NCI-H1417 treated with DMSO at 0.1 percent for 48 hours (cell line): ENCODE data around the gene CD63.

Source experiments
- DNase-seq: peaks from one replicate; lab custom pipeline; 2025; lab: John Stamatoyannopoulos, UW

CD63 gene

GRCh38 chr12:55739025-55739378 lies 10.2 kb upstream of the CD63 start:
- no peak for DNase-seq

- DNase-seq = peak; percentile 46
These were observed 9.6 kb upstream of the CD63 start for GRCh38 chr12:55738123-55739024.

- DNase-seq = no peak
These were observed 8.8 kb upstream of the CD63 start for GRCh38 chr12:55737581-55738122.

GRCh38 chr12:55736780-55737580 lies 8.2 kb upstream of the CD63 start:
- no peak for DNase-seq

GRCh38 chr12:55736076-55736475 lies 7.3 kb upstream of the CD63 start:
- no peak for DNase-seq

- no peak for DNase-seq
These were observed 5.8 kb upstream of the CD63 start for GRCh38 chr12:55734595-55734994.

GRCh38 chr12:55733858-55734257 lies 5.0 kb upstream of the CD63 start:
- no peak for DNase-seq

- no peak for DNase-seq
These were observed 4.3 kb upstream of the CD63 start for GRCh38 chr12:55733021-55733555.

GRCh38 chr12:55732288-55732687 lies 3.5 kb upstream of the CD63 start:
- DNase-seq = no peak

- no peak for DNase-seq
These were observed 1.3 kb upstream of the CD63 start for GRCh38 chr12:55729819-55730818.

- no peak for DNase-seq
These were observed 447 bp downstream of the CD63 start for GRCh38 chr12:55728186-55728938.

- no peak for DNase-seq
These were observed 1.1 kb downstream of the CD63 start for GRCh38 chr12:55727643-55728185.

GRCh38 chr12:55726971-55727370 lies 1.8 kb downstream of the CD63 start:
- no peak for DNase-seq

- no peak for DNase-seq
These were observed 3.3 kb downstream of the CD63 start for GRCh38 chr12:55725556-55725955.

- DNase-seq = no peak
These were observed 3.9 kb downstream of the CD63 start for GRCh38 chr12:55724940-55725309.

- DNase-seq = no peak
These were observed 4.4 kb downstream of the CD63 start for GRCh38 chr12:55724226-55724939.

GRCh38 chr12:55723516-55724225 lies 5.1 kb downstream of the CD63 start:
- DNase-seq = no peak

- no peak for DNase-seq
These were observed 5.9 kb downstream of the CD63 start for GRCh38 chr12:55722948-55723347.

- no peak for DNase-seq
These were observed 7.1 kb downstream of the CD63 start for GRCh38 chr12:55721601-55722213.
